IPS-NIHi7 (cell line): Measurements from ENCODE around the gene RET.

Experiments
- DNase-seq: peaks from one replicate; pipeline ENCODE4 v3.0.0; 2012; ENCODE audit warnings: mixed read lengths; ENCODE audit errors: extremely low spot score

The RET gene

DNA sequence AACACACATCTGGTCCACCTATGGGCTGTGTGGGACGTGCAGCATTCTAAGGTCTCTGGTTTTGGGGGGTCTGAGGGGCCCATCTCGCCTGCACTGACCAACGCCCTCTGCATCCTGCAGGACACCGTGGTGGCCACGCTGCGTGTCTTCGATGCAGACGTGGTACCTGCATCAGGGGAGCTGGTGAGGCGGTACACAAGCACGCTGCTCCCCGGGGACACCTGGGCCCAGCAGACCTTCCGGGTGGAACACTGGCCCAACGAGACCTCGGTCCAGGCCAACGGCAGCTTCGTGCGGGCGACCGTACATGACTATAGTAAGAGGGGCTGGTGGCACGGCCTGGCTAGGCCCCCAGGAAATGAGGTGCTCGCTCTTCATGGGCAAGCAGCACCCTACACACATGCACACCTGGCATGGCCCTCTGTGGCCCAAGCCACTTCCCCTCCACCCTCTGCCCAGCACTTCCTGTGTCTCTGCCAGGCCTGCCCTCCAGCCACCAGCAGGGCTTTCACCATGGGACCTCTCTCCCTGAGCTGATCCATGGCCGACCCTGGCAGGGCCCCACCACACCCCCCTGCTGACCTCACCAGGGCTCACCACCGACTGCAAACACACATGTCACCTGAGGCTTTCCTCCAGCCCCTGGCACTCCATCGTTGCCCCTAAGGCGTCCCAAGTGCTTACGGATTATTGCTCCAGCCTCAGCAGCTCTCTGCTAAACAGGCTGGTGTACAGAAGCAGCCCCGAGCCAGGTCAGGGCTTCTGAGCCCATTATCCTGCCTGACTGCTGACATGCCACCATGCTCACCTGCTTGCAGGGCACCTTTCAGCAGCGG is 29.6 kb downstream of the RET start:
- DNase-seq = no peak

DNA sequence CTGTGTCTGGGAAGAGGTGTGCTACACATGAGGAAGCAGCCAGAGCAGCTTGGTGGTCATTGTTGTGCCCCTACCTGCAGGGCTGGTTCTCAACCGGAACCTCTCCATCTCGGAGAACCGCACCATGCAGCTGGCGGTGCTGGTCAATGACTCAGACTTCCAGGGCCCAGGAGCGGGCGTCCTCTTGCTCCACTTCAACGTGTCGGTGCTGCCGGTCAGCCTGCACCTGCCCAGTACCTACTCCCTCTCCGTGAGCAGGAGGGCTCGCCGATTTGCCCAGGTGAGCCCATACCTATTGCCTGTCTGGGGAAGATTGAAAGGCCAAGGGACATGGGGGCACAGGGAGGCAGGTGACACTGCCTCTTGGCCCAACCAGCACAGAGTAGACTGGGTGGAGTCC is 32.1 kb downstream of the RET start:
- DNase-seq = no peak

DNA sequence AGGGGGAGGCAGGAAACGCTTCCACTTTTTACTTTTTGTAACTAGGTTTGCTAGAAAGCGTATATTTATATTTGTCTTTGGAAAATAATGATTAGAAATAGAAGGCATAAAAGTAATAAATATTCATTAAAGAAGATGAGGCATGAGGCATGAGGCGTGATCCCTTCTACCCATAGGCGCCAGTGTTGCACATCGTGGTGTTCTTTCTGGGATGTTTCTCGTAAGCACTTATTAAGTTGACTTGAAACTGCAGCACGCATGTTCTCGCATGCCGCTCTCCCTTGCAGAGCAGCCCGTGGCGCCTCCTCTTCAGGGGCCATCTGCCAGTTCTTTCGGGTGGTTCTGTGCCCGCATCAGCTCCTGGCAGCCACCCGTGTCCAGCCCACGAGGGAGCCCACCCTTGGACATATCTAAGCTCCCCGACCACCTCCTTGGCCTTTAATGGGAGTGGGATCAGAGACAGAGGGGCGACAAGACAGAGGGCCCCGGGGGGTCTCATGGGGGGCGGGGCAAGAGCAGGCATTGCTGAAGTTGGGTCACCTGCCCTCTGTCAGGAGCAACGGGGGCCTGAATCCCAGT is 32.9 kb downstream of the RET start:
- DNase-seq = no peak

DNA sequence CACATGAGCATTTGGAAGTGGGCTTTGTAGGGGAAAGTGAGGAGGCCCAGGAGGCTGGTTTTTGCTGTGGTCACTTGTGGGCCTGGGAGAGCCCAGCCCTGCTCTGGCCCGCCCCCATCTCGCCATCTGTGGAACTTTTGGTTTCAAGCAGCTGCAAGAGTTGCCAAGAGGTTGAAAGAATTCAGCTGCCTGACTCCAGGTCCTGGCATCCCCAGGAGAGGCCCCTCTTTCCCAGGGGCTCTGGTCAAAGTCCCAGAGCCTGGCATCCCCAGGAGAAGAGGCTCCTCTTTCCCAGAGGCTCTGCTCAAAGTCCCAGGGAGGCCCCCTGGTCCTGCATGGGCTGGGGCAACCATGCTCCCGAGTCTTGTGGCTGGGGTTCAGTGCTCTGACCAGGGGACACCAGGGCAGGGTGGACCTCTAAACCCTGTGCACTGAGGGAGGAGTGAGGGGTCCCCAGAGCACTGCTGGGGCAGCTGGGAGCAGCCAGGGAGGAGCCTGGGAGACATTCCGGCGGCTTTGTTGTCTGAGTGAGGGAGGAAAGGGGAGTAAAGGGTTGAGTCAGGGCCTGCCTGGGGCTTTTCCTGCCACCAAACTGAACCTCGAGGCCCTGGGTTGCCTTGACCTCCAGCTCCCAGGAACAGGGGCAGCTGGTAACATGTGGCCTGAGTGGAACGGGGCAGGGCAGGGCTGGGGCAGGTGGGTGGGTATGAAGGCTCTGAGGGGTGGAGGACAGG is 33.6 kb downstream of the RET start:
- no peak for DNase-seq

DNA sequence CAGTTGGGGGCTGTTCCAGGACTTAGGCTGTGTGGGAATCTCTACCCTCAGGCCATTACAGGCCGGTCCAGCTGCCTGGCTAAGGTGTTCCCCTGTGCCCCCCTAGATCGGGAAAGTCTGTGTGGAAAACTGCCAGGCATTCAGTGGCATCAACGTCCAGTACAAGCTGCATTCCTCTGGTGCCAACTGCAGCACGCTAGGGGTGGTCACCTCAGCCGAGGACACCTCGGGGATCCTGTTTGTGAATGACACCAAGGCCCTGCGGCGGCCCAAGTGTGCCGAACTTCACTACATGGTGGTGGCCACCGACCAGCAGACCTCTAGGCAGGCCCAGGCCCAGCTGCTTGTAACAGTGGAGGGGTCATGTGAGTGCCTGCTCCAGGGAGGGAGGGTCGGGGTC is 34.2 kb downstream of the RET start:
- DNase-seq = no peak

- no peak for DNase-seq
Observed at GRCh38 chr10:43111921-43112607, 35.2 kb downstream of the RET start.

DNA sequence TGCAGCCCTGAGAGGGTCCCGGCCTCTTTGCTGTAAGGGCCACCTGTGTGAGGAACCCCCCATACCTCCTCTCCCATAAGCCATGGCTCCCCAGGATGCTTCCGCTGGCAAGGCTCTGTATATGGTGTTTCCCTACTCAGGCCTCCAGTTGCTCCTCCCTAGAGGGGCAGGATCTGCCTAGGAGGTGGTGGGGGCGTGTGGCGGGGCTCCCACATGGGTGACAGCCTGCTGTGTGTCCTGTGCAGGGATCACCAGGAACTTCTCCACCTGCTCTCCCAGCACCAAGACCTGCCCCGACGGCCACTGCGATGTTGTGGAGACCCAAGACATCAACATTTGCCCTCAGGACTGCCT is 35.7 kb downstream of the RET start:
- DNase-seq = no peak

DNA sequence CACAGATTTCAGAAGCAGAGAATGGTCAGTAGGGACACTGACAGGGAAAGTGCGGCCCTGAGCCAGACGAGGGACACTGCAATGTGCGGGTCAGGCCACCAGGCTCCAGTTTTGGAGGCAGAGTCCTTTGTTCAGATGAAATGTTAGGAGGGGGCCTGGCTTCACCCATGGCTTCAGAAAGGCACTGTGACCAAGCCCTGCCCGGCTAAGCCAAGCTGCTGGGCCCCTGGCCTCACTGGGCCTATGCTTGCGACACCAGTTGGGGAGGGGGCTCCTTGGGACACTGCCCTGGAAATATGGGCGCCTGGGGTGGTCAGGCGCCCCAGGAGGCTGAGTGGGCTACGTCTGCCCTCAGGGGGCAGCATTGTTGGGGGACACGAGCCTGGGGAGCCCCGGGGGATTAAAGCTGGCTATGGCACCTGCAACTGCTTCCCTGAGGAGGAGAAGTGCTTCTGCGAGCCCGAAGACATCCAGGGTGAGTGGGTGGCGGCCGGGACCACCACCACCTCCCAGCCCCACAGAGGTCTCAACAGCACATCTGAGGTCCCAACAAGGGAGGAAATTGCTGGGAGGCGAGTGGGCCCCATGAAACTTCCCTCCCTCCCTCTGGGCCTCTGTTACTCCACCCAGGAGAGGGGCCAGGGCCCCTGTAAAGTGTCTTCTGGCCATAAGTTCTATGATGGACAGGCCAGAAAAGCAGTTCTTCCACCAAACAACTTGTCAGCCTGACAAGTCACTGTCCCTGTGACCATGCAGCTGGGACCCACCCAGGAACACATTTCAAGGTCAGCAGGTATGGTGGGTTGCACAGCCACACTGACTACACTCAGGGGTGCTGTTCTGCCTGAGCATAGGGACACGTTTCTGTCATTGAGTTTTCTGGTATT is 36.6 kb downstream of the RET start:
- no peak for DNase-seq

DNA sequence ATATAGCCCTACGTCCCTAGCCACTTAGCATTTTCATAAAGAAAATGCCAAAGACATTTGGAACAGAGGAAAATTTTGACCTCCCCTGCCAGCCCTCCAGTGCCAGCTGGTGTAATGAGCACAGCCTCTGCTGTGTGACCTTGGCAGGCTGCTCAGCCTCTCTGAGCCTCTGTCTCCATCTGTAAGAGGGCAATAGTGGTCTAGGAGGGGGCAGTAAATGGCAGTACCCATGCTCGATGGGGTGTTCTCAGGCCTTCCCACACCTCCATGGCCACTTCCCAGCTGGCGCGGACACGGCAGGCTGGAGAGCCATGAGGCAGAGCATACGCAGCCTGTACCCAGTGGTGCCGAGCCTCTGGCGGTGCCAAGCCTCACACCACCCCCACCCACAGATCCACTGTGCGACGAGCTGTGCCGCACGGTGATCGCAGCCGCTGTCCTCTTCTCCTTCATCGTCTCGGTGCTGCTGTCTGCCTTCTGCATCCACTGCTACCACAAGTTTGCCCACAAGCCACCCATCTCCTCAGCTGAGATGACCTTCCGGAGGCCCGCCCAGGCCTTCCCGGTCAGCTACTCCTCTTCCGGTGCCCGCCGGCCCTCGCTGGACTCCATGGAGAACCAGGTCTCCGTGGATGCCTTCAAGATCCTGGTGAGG is 37.3 kb downstream of the RET start:
- no peak for DNase-seq

DNA sequence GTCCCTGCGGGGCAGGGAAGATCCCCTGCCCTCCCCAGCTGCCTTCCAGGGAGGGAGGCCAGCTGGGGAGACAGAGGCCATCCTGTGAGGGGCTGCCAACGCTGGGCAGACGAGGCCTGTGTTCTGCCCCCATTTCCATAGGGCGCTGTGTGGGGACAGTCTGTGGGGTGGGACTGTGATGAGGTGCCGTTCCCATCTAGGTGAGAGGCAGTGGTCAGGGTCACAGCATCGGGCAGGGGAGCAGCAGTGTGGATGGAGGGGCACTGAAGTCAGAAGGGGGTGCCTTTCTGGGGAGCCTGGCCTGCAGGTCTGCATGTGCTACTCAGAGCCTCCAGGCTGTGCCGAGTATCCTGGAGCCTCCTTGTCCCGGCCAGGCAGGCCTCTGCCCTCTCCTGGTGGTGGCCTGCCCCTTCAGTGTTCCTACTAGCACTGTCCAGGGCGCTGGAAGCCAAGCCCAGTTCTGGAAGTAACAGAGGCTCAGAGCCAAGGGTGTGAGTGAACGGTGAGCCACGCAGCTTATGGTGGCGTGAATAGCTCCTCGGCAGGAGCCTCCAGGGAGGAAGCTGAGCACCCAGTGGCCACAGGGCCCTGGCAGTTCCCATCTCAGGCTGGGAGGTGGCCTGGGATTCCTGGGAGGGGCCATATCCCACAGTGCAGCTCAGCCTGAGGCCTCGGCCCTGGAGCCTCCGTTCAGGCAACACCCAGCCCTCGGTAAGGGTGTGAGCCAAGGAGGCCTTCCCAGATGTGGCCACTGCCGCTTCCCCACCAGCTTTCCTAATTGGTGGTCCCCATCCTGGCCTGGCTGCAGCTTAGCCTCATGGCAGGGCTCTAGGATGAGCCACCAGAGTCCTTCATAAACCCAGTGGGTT is 38.1 kb downstream of the RET start:
- no peak for DNase-seq

- DNase-seq = no peak
Observed at GRCh38 chr10:43115881-43116595, 39.2 kb downstream of the RET start.

DNA sequence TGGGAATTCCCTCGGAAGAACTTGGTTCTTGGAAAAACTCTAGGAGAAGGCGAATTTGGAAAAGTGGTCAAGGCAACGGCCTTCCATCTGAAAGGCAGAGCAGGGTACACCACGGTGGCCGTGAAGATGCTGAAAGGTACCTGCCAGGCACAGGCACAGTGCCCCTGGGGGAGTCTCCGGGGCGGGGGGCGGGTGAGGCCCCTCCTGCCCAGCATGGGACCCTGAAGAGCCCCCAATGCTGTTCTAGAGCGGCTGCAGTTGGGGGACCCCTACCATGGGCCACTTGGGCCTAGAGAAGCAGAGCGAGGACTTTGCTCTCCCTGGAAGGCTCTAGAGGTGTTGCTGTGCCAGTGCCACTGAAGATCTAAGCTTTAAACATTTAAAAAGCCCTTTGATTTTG is 39.7 kb downstream of the RET start:
- no peak for DNase-seq

GRCh38 chr10:43117031-43117776 is 40.3 kb downstream of the RET start:
- DNase-seq = no peak

DNA sequence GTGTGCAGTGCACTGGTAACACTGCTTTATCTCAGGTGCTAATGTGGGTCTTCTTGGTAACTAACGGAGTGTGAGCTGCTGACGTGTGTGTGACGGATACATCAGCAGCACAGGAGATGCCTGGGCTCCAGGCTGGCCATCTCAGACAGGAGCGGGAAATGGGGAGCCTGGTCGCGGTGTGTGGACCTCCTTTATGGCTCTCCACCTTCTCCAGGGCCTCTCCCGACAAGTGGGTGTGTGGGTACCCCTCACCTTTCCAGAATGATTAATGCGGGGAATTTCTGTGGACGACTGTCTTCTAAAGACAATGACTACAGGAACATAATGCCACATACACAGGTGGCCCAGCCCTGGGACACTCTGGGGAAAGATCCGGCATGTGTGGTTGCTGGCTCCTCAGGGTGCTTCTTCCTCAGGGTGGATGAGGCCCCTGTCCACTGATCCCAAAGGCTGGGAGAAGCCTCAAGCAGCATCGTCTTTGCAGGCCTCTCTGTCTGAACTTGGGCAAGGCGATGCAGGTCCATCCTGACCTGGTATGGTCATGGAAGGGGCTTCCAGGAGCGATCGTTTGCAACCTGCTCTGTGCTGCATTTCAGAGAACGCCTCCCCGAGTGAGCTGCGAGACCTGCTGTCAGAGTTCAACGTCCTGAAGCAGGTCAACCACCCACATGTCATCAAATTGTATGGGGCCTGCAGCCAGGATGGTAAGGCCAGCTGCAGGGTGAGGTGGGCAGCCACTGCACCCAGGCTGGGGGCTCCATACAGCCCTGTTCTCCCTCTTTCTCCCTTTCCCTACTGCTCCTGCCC is 41.1 kb downstream of the RET start:
- no peak for DNase-seq

- DNase-seq = no peak
Observed at GRCh38 chr10:43118631-43119415, 42.0 kb downstream of the RET start.

DNA sequence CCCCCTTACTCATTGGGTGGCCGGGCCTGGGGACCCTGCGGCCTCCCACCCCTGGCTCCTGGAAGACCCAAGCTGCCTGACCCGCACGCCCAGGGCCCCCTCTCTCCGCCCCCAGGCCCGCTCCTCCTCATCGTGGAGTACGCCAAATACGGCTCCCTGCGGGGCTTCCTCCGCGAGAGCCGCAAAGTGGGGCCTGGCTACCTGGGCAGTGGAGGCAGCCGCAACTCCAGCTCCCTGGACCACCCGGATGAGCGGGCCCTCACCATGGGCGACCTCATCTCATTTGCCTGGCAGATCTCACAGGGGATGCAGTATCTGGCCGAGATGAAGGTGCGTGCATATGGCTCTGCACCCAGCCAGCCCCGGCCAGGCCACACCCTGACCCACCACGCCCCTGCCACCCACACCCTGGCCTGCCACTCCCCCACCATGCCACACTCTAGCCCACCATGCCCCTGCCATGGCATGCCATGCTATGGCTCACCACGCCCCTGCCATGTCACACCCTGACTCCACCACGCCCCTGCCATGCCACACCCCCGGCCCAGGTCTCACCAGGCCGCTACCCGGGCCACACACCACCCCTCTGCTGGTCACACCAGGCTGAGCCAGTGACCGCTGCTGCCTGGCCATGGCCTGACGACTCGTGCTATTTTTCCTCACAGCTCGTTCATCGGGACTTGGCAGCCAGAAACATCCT is 42.7 kb downstream of the RET start:
- no peak for DNase-seq
